GM19467 (cell line): Measurements from ENCODE around the gene TENM3.
"Not testable (repeated sequence)": the region's sequence is repeated elsewhere in the genome, so short reads cannot be mapped to it uniquely, and the experiment has no call there.

Source experiments
- ATAC-seq: cut with Tn5 transposase; IDR thresholded peaks from one replicate; pipeline ENCODE4 v1.9.1; 2021; ENCODE audit warnings: mild to moderate bottlenecking, moderate library complexity; ENCODE audit not compliant: unreplicated experiment

TENM3 gene

GRCh38 chr4:182801636-182802035, 558.4 kb downstream of the TENM3 start:
- no peak for ATAC-seq

- no peak for ATAC-seq
These were observed 559.4 kb downstream of the TENM3 start for GRCh38 chr4:182802621-182803020.

GRCh38 chr4:182803235-182803634, 560.0 kb downstream of the TENM3 start:
- no peak for ATAC-seq

- no peak for ATAC-seq
These were observed 560.9 kb downstream of the TENM3 start for GRCh38 chr4:182804131-182804530.

GRCh38 chr4:182805321-182805720, 562.1 kb downstream of the TENM3 start:
- no peak for ATAC-seq

GRCh38 chr4:182805750-182806149, 562.5 kb downstream of the TENM3 start:
- no peak for ATAC-seq

GRCh38 chr4:182806259-182807252, 563.4 kb downstream of the TENM3 start:
- ATAC-seq, result peak; percentile 72

GRCh38 chr4:182807346-182807745, 564.1 kb downstream of the TENM3 start:
- ATAC-seq, result no peak

- ATAC-seq, result no peak
These were observed 564.8 kb downstream of the TENM3 start for GRCh38 chr4:182807767-182808548.

GRCh38 chr4:182808673-182809416, 565.6 kb downstream of the TENM3 start:
- peak; percentile 59 for ATAC-seq

GRCh38 chr4:182809417-182810102, 566.4 kb downstream of the TENM3 start:
- ATAC-seq, result peak; percentile 9

GRCh38 chr4:182810103-182810615, 567.0 kb downstream of the TENM3 start:
- no peak for ATAC-seq

- no peak for ATAC-seq
These were observed 569.7 kb downstream of the TENM3 start for GRCh38 chr4:182812916-182813315.

- ATAC-seq, result not testable (repeated sequence)
These were observed 570.9 kb downstream of the TENM3 start for GRCh38 chr4:182814065-182814464.

GRCh38 chr4:182818926-182819730, 575.9 kb downstream of the TENM3 start:
- ATAC-seq, result no peak

- ATAC-seq, result no peak
These were observed 576.5 kb downstream of the TENM3 start for GRCh38 chr4:182819751-182820150.

- ATAC-seq, result no peak
These were observed 579.4 kb downstream of the TENM3 start for GRCh38 chr4:182822554-182822953.

GRCh38 chr4:182823576-182823975, 580.4 kb downstream of the TENM3 start:
- peak; percentile 57 for ATAC-seq

- no peak for ATAC-seq
These were observed 581.8 kb downstream of the TENM3 start for GRCh38 chr4:182825003-182825402.
